Measurements from ENCODE around the gene ZNF513.
"Not testable (repeated sequence)": the region's sequence is repeated elsewhere in the genome, so short reads cannot be mapped to it uniquely, and the experiment has no call there.

ZNF513 gene

DNA sequence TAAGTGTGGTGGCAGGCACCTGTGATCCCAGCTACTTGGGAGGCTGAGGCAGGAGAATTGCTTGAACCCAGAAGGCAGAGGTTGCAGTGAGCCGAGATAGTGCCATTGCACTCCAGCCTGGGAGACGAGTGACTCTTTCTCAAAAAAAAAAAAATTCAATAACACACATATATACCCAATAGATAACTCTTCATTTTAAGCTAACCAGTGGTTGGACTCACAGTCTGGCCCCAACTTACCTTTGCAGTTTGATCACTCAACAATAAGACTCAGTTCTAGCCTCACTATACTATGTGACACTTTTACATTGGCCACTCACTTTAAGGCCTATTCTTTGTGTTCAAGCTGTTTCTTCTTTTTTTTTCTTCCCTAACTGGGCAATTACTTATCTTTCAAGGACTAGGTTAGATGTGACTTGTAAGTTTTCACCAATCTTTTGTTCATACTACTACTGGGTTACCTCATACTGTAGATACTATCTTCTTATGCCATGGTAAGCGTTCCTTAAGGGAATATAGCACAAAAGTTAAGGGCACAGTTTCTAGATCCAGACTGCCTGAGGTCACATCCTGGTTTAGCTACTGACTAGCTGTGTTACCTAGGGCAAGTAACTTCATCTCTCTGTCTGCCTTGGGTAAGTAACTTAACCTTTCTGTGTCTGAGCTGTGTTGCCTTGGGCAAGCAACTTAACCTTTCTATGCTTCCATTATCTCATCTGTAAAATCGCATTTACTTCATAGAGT is 17.7 kb downstream of the ZNF513 start:
- in situ Hi-C loops (cut with HindIII; ENCODE audit: low sequenced_read_pairs), result no loop called here

DNA sequence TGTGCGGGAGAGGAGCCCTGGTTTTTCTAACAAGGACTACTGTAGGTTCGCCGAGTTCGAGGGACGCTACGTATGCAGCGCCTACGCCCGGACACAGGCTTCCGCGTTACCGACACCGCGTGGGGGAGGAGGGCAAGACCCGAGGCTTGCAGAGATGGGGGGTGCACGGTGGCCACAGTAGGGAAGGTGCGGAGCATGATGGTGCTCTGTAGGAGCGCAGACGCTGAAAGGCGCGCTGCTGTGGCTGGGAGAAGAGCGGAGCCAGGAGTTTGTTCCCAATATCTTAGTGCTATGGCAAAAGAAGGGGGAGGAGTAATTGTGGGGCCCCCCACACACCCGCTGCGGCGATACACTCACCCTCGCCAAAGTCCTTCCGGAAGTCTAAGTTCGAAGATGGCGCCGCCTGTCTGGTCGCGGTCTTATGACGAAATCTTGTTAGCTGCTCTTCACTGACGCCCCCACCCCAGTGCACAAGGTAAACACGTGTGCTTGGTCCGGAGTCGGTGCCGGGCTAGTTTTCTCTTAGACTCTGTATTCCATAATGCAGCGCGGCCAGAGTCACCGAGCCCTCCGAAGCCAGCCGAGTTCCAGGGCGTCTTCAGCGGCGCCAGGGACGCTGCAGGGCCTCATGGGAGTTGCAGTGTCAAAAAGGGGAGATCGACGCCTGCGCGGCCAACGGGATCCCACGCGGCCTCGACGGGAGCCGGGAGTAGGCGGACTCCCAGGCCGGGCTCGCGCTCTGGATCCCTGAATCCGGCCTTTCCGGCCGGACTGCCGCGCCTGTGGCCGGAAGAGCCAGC is 24.0 kb downstream of the ZNF513 start, which contains the start of gene GTF3C2:
GTF3C2 (minus strand) TSS at position 383 of the 800 bp plus-strand sequence. CDS start 13,210 bp downstream, outside the sequence.
- in situ Hi-C loops (cut with HindIII; ENCODE audit: low sequenced_read_pairs), result no loop called here

DNA sequence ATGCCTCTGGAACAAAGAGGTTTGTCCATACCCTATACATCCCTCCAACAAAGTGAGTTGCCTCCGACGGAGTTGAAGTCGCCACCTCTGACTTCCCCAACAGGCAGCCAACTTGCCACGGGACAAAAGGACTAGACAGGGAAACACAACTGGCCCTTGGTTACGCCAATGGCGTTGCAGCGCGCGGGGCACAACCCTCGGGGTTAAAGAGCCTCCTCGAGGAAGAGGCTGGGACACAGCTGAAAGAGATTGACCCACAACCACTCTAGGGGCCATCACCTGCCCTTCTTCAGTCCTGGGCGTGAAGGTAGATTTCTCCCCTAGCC is 24.5 kb downstream of the ZNF513 start:
- in situ Hi-C loops (cut with HindIII; ENCODE audit: low sequenced_read_pairs), result no loop called here

DNA sequence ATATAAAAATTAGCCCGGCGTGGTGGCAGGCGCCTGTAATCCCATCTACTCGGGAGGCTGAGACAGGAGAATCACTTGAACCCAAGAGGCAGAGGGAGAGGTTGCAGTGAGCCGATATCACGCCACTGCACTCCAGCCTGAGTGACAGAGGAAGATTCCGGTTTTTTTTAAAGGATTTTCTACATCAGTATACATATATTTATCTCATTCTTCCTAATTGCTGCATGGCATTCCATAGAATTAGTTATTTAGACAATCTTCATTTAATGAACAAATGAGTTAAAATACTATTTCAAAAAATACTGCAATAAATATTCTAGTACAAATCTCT is 26.0 kb downstream of the ZNF513 start:
- in situ Hi-C loops (cut with HindIII; ENCODE audit: low sequenced_read_pairs), result no loop called here

DNA sequence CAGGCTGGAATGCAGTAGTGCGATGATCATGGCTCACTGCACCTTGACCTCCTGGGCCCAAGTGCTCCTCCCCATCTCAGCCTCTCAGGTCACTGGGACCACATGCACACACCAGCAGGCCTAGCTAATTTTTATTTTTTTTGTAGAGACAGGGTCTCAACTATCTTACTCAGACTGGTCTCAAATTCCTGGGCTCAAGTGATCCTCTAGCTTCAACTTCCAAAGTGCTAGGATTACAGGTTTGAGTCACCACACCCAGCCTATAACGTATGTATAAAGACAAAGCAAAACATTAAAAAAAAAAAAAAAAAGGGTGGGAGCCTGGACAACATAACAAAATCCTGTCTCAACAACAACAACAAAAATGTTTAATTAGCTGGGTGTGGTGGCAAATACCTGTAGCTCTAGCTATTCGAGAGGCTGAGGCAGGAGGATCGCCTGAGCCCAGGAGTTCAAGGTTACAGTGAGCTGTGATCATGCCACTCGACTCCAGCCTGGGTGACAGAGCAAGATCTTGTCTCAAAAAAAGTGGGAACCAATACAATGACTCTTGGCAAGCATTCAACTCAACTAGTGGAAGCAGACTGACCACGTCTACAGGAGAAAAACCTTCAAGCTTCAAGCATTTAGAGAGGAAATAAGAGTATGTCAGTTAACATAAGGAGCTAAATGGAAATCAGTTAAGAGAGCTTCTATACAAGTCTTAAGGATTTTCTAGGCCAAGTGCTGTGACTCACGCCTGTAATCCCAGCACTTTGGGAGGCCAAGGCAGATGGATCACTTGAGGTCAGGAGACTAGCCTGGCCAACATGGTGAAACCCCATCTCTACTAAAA is 26.6 kb downstream of the ZNF513 start:
- in situ Hi-C loops (cut with HindIII; ENCODE audit: low sequenced_read_pairs), result no loop called here

DNA sequence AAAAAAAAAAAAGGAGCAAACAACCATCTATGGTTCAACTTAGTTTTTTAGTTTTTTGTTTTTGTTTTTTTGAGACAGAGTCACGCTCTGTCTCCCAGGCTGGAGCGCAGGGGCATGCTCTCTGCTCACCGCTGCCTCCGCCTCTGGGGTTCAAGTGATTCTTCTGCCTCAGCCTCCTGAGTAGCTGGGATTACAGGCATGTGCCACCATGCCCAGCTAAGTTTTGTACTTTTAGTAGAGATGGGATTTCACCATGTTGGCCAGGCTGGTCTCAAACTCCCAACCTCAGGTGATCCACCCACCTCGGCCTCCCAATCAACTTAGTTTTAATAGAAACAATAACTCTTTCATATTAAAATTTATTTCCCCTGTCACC is 27.2 kb downstream of the ZNF513 start:
- in situ Hi-C loops (cut with HindIII; ENCODE audit: low sequenced_read_pairs), result not testable (repeated sequence)

DNA sequence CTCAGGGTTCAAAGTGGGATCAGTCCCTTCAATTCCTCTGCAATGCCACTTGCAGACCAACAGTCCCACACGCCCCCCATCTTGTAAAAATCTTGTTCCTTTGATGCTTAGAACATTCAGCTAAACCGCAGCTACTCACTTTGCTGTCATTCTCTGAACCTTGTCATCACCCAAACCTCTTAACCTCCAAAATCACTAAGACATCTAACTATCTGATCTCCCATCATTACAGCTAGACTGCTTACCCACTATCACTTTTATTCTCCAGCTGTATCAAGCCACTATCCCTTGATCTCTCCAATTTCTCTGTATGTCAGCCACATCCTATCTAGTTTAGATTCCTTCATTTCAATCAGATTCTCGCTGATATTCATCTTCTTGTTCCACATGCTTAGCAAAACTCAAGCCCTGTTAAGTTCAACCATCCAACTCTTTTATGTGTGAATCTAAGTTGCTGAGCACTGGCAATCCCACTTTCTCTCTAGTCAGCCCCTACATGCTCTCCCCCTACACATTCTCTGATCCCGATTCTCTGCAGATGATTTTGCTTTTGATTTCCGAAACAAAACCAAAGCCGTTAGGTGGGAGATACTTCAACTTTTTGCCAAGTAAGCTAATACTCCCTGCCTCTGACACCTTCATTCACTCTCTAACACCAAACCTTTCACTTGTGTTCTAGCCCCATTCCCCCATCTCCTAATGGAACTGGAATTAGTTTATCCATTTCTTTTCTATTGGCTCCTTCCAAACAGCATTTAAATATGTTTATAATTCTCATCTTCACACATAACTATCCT is 28.5 kb downstream of the ZNF513 start:
- in situ Hi-C loops (cut with HindIII; ENCODE audit: low sequenced_read_pairs), result no loop called here

DNA sequence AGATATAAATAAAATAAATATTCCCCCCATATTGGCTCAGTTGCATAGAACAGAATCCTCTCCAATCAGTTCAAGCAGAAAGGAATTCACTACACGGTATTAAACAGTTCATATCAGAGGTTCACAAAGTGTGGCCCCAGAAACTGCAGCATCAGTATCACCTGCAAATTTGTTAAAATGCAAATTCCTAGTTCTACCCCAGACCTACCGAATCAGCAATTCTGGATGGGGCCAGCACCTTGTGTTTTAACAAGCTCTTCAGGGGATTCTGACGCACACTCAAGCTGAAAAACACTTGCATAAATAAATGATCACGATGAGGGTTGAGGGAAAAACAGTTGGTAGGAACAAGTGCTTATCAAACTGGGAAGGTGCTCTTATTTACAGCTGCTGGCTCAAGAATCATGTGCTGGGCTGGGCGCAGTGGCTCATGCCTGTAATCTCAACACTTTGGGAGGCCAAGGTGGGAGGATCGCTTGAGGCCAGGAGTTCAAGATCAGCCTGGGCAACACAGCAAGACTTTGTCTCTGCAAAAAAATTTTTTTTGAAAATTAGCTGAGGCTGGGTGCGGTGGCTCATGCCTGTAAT is 30.3 kb downstream of the ZNF513 start:
- in situ Hi-C loops (cut with HindIII; ENCODE audit: low sequenced_read_pairs), result no loop called here

DNA sequence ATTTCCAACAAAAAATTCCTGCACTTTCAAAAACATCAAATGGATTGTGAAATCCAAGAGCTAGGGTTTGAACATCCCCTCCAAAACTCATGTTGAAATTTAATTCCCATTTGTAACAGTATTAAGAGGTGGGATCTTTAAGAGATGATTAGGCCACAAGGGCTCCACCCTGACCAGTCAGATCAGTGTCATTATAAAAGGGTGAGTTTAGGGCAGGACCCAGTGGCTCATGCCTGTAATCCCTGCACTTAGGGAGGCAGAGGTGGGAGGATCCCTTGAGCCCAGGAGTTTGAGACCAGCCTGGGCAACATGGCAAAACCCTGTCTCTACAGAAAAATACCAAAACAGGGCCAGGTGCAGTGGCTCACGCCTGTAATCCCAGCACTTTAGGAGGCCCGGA is 32.9 kb downstream of the ZNF513 start:
- in situ Hi-C loops (cut with HindIII; ENCODE audit: low sequenced_read_pairs), result no loop called here

DNA sequence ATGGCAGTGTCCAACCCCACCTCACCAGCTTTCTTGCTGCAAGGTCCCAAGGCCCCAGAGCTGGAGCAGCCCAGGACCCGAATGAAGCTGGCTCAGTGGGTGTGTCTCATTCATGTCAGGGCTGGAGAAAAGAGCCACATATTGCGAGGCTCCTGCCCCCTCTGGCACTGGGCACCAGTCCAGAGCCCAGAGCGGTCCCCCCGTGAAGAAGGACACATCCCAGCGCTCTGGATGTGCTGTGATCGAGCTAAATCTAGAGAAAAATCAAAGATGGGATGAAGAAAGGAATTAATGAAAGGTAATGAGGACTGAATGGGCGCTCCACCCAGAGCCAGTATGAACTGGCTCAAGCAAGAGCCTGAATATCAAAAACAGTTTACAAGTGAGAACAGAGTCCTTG is 44.4 kb downstream of the ZNF513 start:
- in situ Hi-C loops (cut with HindIII; ENCODE audit: low sequenced_read_pairs), result no loop called here

DNA sequence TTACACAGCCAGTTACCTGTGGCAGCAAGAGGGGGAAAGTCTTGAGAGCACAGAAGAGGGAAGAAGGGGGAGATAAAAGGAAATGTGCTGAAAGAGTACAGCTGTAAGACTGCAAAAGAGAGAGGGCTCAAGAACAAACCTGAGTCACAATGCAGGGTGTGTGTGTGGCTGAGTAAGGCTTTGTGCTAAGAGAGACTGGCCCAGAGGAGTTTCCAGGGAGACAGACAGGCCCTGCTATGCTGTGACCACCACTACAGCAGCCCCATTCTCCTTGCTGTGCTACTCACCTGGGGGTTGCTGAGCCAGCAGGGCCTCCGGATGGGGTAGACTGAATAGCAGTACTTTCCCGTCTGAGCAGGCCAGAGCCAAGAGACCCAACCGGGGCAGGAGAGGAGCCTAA is 45.2 kb downstream of the ZNF513 start:
- in situ Hi-C loops (cut with HindIII; ENCODE audit: low sequenced_read_pairs), result no loop called here

All from endothelial cell of hepatic sinusoid (primary cell).